Liver (tissue), 9 donors: ENCODE measurements around the gene GPATCH2. TPM values are rescaled to one million over a fixed set of nuclear protein-coding genes. Genes with fewer than 3 reads are reported as not detected.

ENCODE experiments used
- DNase-seq: peaks from one replicate; pipeline ENCODE4 v3.0.0-alpha.2; 2017; ENCODE audit warnings: low spot score
- H3K27ac ChIP-seq, 2 donors: one replicate each; pipeline ENCODE4 v1.7.0; 2013; ENCODE audit warnings: inconsistent platforms in 2 of 2, low read length in 2 of 2, control low read depth in 1 of 2, low read depth in 1 of 2, mild to moderate bottlenecking in 1 of 2
- H3K27me3 ChIP-seq, 4 donors: one replicate each; pipeline versions ENCODE4 v1.6.1 to v1.7.0; 2013; ENCODE audit warnings: low read length in 3 of 4, inconsistent platforms in 1 of 4, mild to moderate bottlenecking in 1 of 4, moderate library complexity in 1 of 4; ENCODE audit not compliant: control insufficient read depth in 4 of 4, insufficient read depth in 4 of 4
- H3K36me3 ChIP-seq, 4 donors: one replicate each; pipeline versions ENCODE4 v1.6.1 to v1.7.0; 2013; ENCODE audit warnings: low read length in 3 of 4, mild to moderate bottlenecking in 3 of 4, low read depth in 1 of 4, moderate library complexity in 1 of 4; ENCODE audit not compliant: control insufficient read depth in 4 of 4, insufficient read depth in 3 of 4
- H3K4me1 ChIP-seq, 4 donors: one replicate each; pipeline versions ENCODE4 v1.6.1 to v1.7.0; 2013; ENCODE audit warnings: low read length in 3 of 4, mild to moderate bottlenecking in 3 of 4, moderate library complexity in 1 of 4; ENCODE audit not compliant: control insufficient read depth in 4 of 4, insufficient read depth in 4 of 4
- H3K4me3 ChIP-seq, 3 donors: one replicate each; pipeline versions ENCODE4 v1.6.1 to v1.7.0; 2013; ENCODE audit warnings: low read length in 3 of 3, control low read depth in 1 of 3, low read depth in 1 of 3, mild to moderate bottlenecking in 1 of 3
- H3K9ac ChIP-seq, 2 donors: one replicate each; pipeline ENCODE4 v1.7.0; 2013; ENCODE audit warnings: low read length in 2 of 2, mild to moderate bottlenecking in 2 of 2, moderate library complexity in 2 of 2, control low read depth in 1 of 2, low read depth in 1 of 2
- H3K9me3 ChIP-seq, 4 donors: one replicate each; pipeline versions ENCODE4 v1.6.1 to v1.7.0; 2013; ENCODE audit warnings: low read length in 3 of 4; ENCODE audit not compliant: control insufficient read depth in 4 of 4
- EGR1 ChIP-seq, 2 donors: IDR thresholded peaks; 2 replicates each; pipeline ENCODE4 v1.6.1; 2016 to 2018; ENCODE audit warnings: antibody characterized with exemption in 2 of 2, low read depth in 2 of 2
- FOXA1 ChIP-seq: IDR thresholded peaks from 2 replicates; pipeline ENCODE4 v1.6.1; 2016; ENCODE audit warnings: antibody characterized with exemption
- FOXA2 ChIP-seq: IDR thresholded peaks from 2 replicates; pipeline ENCODE4 v1.6.1; 2016; ENCODE audit warnings: antibody characterized with exemption
- GABPA ChIP-seq, 2 donors: IDR thresholded peaks in 1 of 2; conservative IDR thresholded peaks in 1 of 2; 2 replicates each; pipeline ENCODE4 v1.6.1; 2016; ENCODE audit warnings: antibody characterized with exemption in 2 of 2, mild to moderate bottlenecking in 1 of 2, moderate library complexity in 1 of 2
- HNF4A ChIP-seq, 2 donors: conservative IDR thresholded peaks; 2 replicates each; pipeline ENCODE4 v1.6.1; 2016; ENCODE audit warnings: antibody characterized with exemption in 2 of 2, mild to moderate bottlenecking in 2 of 2
- HNF4G ChIP-seq: IDR thresholded peaks from 2 replicates; pipeline ENCODE4 v1.6.1; 2016; ENCODE audit warnings: antibody characterized with exemption
- JUND ChIP-seq, 2 donors: IDR thresholded peaks; 2 replicates each; pipeline ENCODE4 v1.6.1; 2016; ENCODE audit warnings: antibody characterized with exemption in 2 of 2
- NR2F2 ChIP-seq: IDR thresholded peaks from 2 replicates; pipeline ENCODE4 v1.6.1; 2016; ENCODE audit warnings: antibody characterized with exemption
- RAD21 ChIP-seq, 2 donors: IDR thresholded peaks; 2 replicates each; pipeline ENCODE4 v1.6.1; 2016; ENCODE audit warnings: antibody characterized with exemption in 2 of 2, mild to moderate bottlenecking in 2 of 2
- RXRA ChIP-seq, 2 donors: IDR thresholded peaks; 2 replicates each; pipeline ENCODE4 v1.6.1; 2017 to 2018; ENCODE audit warnings: antibody characterized with exemption in 2 of 2, mild to moderate bottlenecking in 1 of 2
- SP1 ChIP-seq: IDR thresholded peaks from 2 replicates; pipeline ENCODE4 v1.6.1; 2018; ENCODE audit warnings: antibody characterized with exemption, mild to moderate bottlenecking
- TAF1 ChIP-seq: conservative IDR thresholded peaks from 2 replicates; pipeline ENCODE4 v1.6.1; 2016; ENCODE audit warnings: antibody characterized with exemption, mild to moderate bottlenecking
- YY1 ChIP-seq: IDR thresholded peaks from 2 replicates; pipeline ENCODE4 v1.6.1; 2016; ENCODE audit warnings: antibody characterized with exemption, mild to moderate bottlenecking
- WGBS: extraction: QIAGEN DNeasy Blood & Tissue Kit; methylation state at CpG from one replicate; pipeline ENCODE4 v1.1.7; 2013; 5-methylcytosine and 5-hydroxymethylcytosine counted together
- polyA plus RNA-seq, 2 donors: library from polyadenylated mRNA; stranded (reverse) in 1 of 2; unstranded in 1 of 2; fragments of 200-250 nt in 1 of 2; fragments of >200 nt in 1 of 2; fragmentation: Nextera tagmentation in 1 of 2; extraction: Ambion mirVana in 1 of 2; gene quantifications; one replicate each; pipeline versions ENCODE4 v1.2.1 to v1.2.3, GENCODE V29; 2013 to 2015
- total RNA-seq, 2 donors: library from RNA; depleted of rRNA; stranded (reverse); fragments of >200 nt; gene quantifications; one replicate each; pipeline ENCODE4 v1.2.3, GENCODE V29; 2014
- TF ChIP-seq, protein P1 (sequence below): IDR thresholded peaks from 2 replicates; pipeline ENCODE4 v1.6.1; 2016; ENCODE audit warnings: antibody characterized with exemption
- TF ChIP-seq, protein P2 (sequence below): IDR thresholded peaks from 2 replicates; pipeline ENCODE4 v1.6.1; 2016; ENCODE audit warnings: antibody characterized with exemption
- TF ChIP-seq, protein P3 (sequence below): IDR thresholded peaks from 2 replicates; pipeline ENCODE4 v1.6.1; 2016; ENCODE audit warnings: antibody characterized with exemption
- TF ChIP-seq, protein P4 (sequence below): IDR thresholded peaks from 2 replicates; pipeline ENCODE4 v1.6.1; 2016; ENCODE audit warnings: antibody characterized with exemption, mild to moderate bottlenecking
- TF ChIP-seq, protein P5 (sequence below): fragments of 150-350 bp; IDR thresholded peaks from 2 replicates; pipeline ENCODE4 v1.5.1; 2017; ENCODE audit warnings: improper control_type of control experiment, low read depth, low read length; ENCODE audit not compliant: missing input control
- donor health status: healthy.
- donor health status: healthy.
- donor health status: healthy.
- donor health status: healthy.
- donor health status: healthy.

GPATCH2 gene
- total and polyA plus RNA-seq, 4 donors: 1.6 to 11.2 (median 5.8) TPM

DNA sequence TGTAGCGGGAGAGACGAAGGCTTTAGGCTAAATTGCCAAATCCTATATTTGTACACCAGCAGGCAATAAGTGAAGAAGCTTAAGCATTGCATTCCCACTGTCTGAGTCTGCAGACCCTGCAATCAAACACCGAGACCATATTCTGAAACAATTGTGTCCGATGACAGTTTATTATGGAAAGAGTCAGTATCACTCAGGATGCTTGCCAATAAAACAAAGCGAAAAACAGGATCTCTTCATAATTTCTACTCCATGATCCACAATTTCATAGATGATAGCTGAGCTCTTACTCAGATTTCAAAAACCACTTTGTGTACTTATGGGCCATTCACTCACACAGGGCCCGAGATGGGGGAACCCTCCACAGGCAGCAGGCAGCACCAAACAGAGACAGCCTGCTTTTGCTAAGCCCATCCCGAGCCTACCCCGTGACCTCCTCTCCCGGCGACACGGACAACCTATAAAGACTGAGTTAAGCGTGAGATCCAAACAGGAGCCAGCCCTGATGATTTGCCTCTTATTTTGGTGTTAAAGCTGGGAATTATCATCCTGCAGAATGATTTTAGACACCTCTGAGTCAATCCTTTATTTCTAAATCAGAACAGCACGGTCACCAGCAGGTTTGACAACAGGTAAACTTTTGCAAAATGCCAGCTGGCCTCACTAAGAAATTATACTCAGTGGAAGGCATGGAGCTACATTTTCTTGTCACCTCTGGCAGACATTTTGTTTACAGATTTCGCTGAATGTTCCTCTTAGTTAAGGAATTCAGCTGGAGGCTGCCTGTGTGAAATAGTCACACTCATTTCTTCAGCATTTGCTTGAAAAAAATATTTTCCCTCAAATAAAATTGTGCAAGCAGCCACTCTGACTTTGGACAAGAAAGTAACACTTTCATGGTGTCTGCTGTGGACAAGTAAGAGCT is 212.4 kb downstream of the GPATCH2 start:
- H3K4me3 ChIP-seq: no peak overlapping the region
- 80% methylated on average over 14 of the region's 14 CpGs for WGBS
- H3K9ac ChIP-seq: no peak overlapping the region

More for the DNA sequence above, 212.4 kb downstream of the GPATCH2 start:
- H3K36me3 ChIP-seq: no peaks in the 10 kb centered on the region
- DNase-seq: no peak
- no peaks in the 10 kb centered on the region for H3K9me3 ChIP-seq
- H3K27ac ChIP-seq: no peak overlapping the region
- H3K4me1 ChIP-seq: no peaks in the 10 kb centered on the region
- H3K27me3 ChIP-seq: no peaks in the 10 kb centered on the region
- TF ChIP-seq, protein P1, sequence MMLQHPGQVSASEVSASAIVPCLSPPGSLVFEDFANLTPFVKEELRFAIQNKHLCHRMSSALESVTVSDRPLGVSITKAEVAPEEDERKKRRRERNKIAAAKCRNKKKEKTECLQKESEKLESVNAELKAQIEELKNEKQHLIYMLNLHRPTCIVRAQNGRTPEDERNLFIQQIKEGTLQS: no peak
- TF ChIP-seq JUND (IDR thresholded peaks at IDR 0.05): no peak
- TF ChIP-seq GABPA (IDR thresholded peaks at IDR 0.05 in 1 of 2, conservative IDR thresholded peaks at IDR 0.05 in 1 of 2): no peak
- TF ChIP-seq TAF1: no peak
- no peak for TF ChIP-seq RXRA (IDR thresholded peaks at IDR 0.05)
- TF ChIP-seq SP1: no peak
- TF ChIP-seq, protein P2, sequence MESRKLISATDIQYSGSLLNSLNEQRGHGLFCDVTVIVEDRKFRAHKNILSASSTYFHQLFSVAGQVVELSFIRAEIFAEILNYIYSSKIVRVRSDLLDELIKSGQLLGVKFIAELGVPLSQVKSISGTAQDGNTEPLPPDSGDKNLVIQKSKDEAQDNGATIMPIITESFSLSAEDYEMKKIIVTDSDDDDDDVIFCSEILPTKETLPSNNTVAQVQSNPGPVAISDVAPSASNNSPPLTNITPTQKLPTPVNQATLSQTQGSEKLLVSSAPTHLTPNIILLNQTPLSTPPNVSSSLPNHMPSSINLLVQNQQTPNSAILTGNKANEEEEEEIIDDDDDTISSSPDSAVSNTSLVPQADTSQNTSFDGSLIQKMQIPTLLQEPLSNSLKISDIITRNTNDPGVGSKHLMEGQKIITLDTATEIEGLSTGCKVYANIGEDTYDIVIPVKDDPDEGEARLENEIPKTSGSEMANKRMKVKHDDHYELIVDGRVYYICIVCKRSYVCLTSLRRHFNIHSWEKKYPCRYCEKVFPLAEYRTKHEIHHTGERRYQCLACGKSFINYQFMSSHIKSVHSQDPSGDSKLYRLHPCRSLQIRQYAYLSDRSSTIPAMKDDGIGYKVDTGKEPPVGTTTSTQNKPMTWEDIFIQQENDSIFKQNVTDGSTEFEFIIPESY: no peak
- TF ChIP-seq, protein P3, sequence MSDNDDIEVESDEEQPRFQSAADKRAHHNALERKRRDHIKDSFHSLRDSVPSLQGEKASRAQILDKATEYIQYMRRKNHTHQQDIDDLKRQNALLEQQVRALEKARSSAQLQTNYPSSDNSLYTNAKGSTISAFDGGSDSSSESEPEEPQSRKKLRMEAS: no peak
- no peak for TF ChIP-seq HNF4A (conservative IDR thresholded peaks at IDR 0.05)
- TF ChIP-seq, protein P4, sequence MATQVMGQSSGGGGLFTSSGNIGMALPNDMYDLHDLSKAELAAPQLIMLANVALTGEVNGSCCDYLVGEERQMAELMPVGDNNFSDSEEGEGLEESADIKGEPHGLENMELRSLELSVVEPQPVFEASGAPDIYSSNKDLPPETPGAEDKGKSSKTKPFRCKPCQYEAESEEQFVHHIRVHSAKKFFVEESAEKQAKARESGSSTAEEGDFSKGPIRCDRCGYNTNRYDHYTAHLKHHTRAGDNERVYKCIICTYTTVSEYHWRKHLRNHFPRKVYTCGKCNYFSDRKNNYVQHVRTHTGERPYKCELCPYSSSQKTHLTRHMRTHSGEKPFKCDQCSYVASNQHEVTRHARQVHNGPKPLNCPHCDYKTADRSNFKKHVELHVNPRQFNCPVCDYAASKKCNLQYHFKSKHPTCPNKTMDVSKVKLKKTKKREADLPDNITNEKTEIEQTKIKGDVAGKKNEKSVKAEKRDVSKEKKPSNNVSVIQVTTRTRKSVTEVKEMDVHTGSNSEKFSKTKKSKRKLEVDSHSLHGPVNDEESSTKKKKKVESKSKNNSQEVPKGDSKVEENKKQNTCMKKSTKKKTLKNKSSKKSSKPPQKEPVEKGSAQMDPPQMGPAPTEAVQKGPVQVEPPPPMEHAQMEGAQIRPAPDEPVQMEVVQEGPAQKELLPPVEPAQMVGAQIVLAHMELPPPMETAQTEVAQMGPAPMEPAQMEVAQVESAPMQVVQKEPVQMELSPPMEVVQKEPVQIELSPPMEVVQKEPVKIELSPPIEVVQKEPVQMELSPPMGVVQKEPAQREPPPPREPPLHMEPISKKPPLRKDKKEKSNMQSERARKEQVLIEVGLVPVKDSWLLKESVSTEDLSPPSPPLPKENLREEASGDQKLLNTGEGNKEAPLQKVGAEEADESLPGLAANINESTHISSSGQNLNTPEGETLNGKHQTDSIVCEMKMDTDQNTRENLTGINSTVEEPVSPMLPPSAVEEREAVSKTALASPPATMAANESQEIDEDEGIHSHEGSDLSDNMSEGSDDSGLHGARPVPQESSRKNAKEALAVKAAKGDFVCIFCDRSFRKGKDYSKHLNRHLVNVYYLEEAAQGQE: no peak
- TF ChIP-seq FOXA1: no peak
- TF ChIP-seq RAD21 (IDR thresholded peaks at IDR 0.05): no peak
- TF ChIP-seq EGR1 (IDR thresholded peaks at IDR 0.05; ENCODE audit: low read depth in 2 of 2): no peak
- no peak for TF ChIP-seq FOXA2
- no peak for TF ChIP-seq NR2F2
- TF ChIP-seq HNF4G: no peak
- TF ChIP-seq YY1: no peak
- TF ChIP-seq, protein P5, sequence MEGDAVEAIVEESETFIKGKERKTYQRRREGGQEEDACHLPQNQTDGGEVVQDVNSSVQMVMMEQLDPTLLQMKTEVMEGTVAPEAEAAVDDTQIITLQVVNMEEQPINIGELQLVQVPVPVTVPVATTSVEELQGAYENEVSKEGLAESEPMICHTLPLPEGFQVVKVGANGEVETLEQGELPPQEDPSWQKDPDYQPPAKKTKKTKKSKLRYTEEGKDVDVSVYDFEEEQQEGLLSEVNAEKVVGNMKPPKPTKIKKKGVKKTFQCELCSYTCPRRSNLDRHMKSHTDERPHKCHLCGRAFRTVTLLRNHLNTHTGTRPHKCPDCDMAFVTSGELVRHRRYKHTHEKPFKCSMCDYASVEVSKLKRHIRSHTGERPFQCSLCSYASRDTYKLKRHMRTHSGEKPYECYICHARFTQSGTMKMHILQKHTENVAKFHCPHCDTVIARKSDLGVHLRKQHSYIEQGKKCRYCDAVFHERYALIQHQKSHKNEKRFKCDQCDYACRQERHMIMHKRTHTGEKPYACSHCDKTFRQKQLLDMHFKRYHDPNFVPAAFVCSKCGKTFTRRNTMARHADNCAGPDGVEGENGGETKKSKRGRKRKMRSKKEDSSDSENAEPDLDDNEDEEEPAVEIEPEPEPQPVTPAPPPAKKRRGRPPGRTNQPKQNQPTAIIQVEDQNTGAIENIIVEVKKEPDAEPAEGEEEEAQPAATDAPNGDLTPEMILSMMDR: no peak
